IMR-90 (cell line): ENCODE data around the gene MLXIPL. TPM values are rescaled to one million over a fixed set of nuclear protein-coding genes. Genes with fewer than 3 reads are reported as not detected.

Source experiments
- ATAC-seq: fragments of 200-7000 bp; cut with Tn5 transposase; 2 replicates; pipeline ENCODE4 v1.9.1; 2020; ENCODE audit warnings: low read depth, mild to moderate bottlenecking, moderate library complexity
- BruUV-seq: library from RNA; stranded (reverse); fragments of 400-500 nt; replicated peaks from 2 replicates; lab custom pipeline; 2021; lab: Mats Ljungman, UMichigan
- CTCF ChIA-PET: fragments of 300-600 bp; formaldehyde crosslinking; extraction: SDS; loops from one replicate; lab custom pipeline; 2021; ENCODE audit warnings: antibody characterized with exemption; lab: Yijun Ruan, JAX
- POLR2A ChIA-PET: fragments of 300-600 bp; sonication (Branson Sonifier 250); formaldehyde crosslinking; loops from one replicate; lab custom pipeline; 2022; ENCODE audit warnings: antibody characterized with exemption; ENCODE audit not compliant: unreplicated experiment; lab: Charles Lee
- DNase-seq: peaks from one replicate; pipeline ENCODE4 v3.0.0; 2013
- H2AFZ ChIP-seq: replicated peaks from 2 replicates; pipeline ENCODE3; 2013; ENCODE audit warnings: low read length, mild to moderate bottlenecking; ENCODE audit not compliant: poor library complexity
- H2AK5ac ChIP-seq: 2 replicates; pipeline ENCODE4 v1.6.1; 2013; ENCODE audit warnings: low read depth, low read length, inconsistent platforms
- H2AK9ac ChIP-seq: replicated peaks from 2 replicates; pipeline ENCODE3; 2013; ENCODE audit warnings: mild to moderate bottlenecking, low read depth, low read length, moderate library complexity; ENCODE audit not compliant: poor library complexity
- H2BK120ac ChIP-seq: 2 replicates; pipeline ENCODE4 v1.6.1; 2013; ENCODE audit warnings: low read depth, low read length, inconsistent platforms
- H2BK15ac ChIP-seq: 3 replicates; pipeline ENCODE4 v1.6.1; 2013; ENCODE audit warnings: low read depth, low read length, inconsistent platforms
- H2BK20ac ChIP-seq: 2 replicates; pipeline ENCODE4 v1.6.1; 2013; ENCODE audit warnings: low read depth, mild to moderate bottlenecking, inconsistent platforms, low read length, moderate library complexity
- H2BK5ac ChIP-seq: 2 replicates; pipeline ENCODE4 v1.6.1; 2013; ENCODE audit warnings: mild to moderate bottlenecking, low read depth, low read length, inconsistent platforms; ENCODE audit not compliant: poor library complexity, severe bottlenecking
- H3K14ac ChIP-seq: replicated peaks from 2 replicates; pipeline ENCODE4 v1.6.1; 2013; ENCODE audit warnings: low read depth, low read length, inconsistent platforms
- H3K18ac ChIP-seq: 2 replicates; pipeline ENCODE4 v1.6.1; 2013; ENCODE audit warnings: low read depth, low read length, control low read depth
- H3K23ac ChIP-seq: 2 replicates; pipeline ENCODE4 v1.6.1; 2013; ENCODE audit warnings: low read depth, low read length, inconsistent platforms
- H3K27ac ChIP-seq: 2 replicates; pipeline ENCODE4 v1.5.1; 2013; ENCODE audit warnings: mild to moderate bottlenecking, control low read depth, low read length; ENCODE audit not compliant: insufficient read depth
- H3K27me3 ChIP-seq: 2 replicates; pipeline ENCODE4 v1.6.1; 2013; ENCODE audit warnings: low read length; ENCODE audit not compliant: control insufficient read depth, insufficient read depth
- H3K36me3 ChIP-seq: 2 replicates; pipeline ENCODE4 v1.6.1; 2013; ENCODE audit warnings: low read length, mixed read lengths; ENCODE audit not compliant: control insufficient read depth, insufficient read depth
- H3K4ac ChIP-seq: 2 replicates; pipeline ENCODE4 v1.6.1; 2013; ENCODE audit warnings: low read depth, low read length, inconsistent platforms
- H3K4me1 ChIP-seq: 2 replicates; pipeline ENCODE4 v1.6.1; 2013; ENCODE audit warnings: low read length, mixed read lengths; ENCODE audit not compliant: control insufficient read depth, insufficient read depth
- H3K4me2 ChIP-seq: 2 replicates; pipeline ENCODE4 v1.6.1; 2013; ENCODE audit warnings: low read depth, mild to moderate bottlenecking, control low read depth, low read length, moderate library complexity
- H3K4me3 ChIP-seq: 2 replicates; pipeline ENCODE4 v1.5.1; 2013; ENCODE audit warnings: low read depth, mild to moderate bottlenecking, control low read depth, low read length, moderate library complexity; ENCODE audit not compliant: insufficient read depth
- H3K56ac ChIP-seq: 2 replicates; pipeline ENCODE4 v1.6.1; 2013; ENCODE audit warnings: low read length, inconsistent platforms; ENCODE audit not compliant: insufficient read depth; ENCODE audit errors: extremely low read depth
- H3K79me1 ChIP-seq, 2 experiments: 2 replicates each; pipeline ENCODE4 v1.6.1; 2013; ENCODE audit warnings: low read length in 2 of 2, inconsistent platforms in 1 of 2, low read depth in 1 of 2
- H3K9ac ChIP-seq: 2 replicates; pipeline ENCODE4 v1.6.1; 2013; ENCODE audit warnings: low read depth, low read length, control low read depth
- H3K9me1 ChIP-seq: 2 replicates; pipeline ENCODE4 v1.6.1; 2013; ENCODE audit warnings: low read length, inconsistent platforms; ENCODE audit not compliant: insufficient read depth
- H3K9me3 ChIP-seq: 2 replicates; pipeline ENCODE4 v1.6.1; 2013; ENCODE audit warnings: low read length; ENCODE audit not compliant: control insufficient read depth, insufficient read depth
- H4K20me1 ChIP-seq: 2 replicates; pipeline ENCODE4 v1.6.1; 2013; ENCODE audit warnings: low read length, inconsistent platforms; ENCODE audit not compliant: insufficient read depth
- H4K5ac ChIP-seq: 2 replicates; pipeline ENCODE4 v1.6.1; 2013; ENCODE audit warnings: mild to moderate bottlenecking, low read depth, low read length, control low read depth
- H4K8ac ChIP-seq, 2 experiments: 2 replicates each; pipeline ENCODE4 v1.6.1; 2013; ENCODE audit warnings: low read depth in 2 of 2, low read length in 2 of 2, control low read depth in 1 of 2, inconsistent platforms in 1 of 2
- H4K91ac ChIP-seq: 2 replicates; pipeline ENCODE4 v1.6.1; 2013; ENCODE audit warnings: low read depth, low read length, inconsistent platforms; ENCODE audit not compliant: insufficient read depth
- BHLHE40 ChIP-seq: fragments of 150-350 bp; IDR thresholded peaks from 2 replicates; pipeline ENCODE4 v1.6.1; 2016; ENCODE audit warnings: mild to moderate bottlenecking, low read depth, low read length
- CHD1 ChIP-seq: IDR thresholded peaks from 2 replicates; pipeline ENCODE4 v1.6.1; 2012; ENCODE audit warnings: low read depth, low read length, improper control_type of control experiment
- CTCF ChIP-seq: conservative IDR thresholded peaks from 2 replicates; pipeline ENCODE4 v1.5.1; 2012; ENCODE audit warnings: mild to moderate bottlenecking, low read depth, low read length, improper control_type of control experiment
- ELK1 ChIP-seq: fragments of 150-350 bp; IDR thresholded peaks from 2 replicates; pipeline ENCODE4 v1.6.1; 2016; ENCODE audit warnings: low read depth, mild to moderate bottlenecking, low read length, moderate library complexity, borderline replicate concordance
- FOS ChIP-seq: fragments of 150-350 bp; IDR thresholded peaks from 2 replicates; pipeline ENCODE4 v1.6.1; 2016; ENCODE audit warnings: low read depth, low read length
- MAFK ChIP-seq: IDR thresholded peaks from 2 replicates; pipeline ENCODE4 v1.6.1; 2012; ENCODE audit warnings: low read depth, low read length, improper control_type of control experiment
- MAZ ChIP-seq: IDR thresholded peaks from 2 replicates; pipeline ENCODE4 v1.6.1; 2012; ENCODE audit warnings: low read depth, mild to moderate bottlenecking, low read length, improper control_type of control experiment, moderate library complexity, borderline replicate concordance
- MXI1 ChIP-seq: IDR thresholded peaks from 2 replicates; pipeline ENCODE4 v1.6.1; 2012; ENCODE audit warnings: low read depth, mild to moderate bottlenecking, low read length, moderate library complexity, borderline replicate concordance
- NFE2L2 ChIP-seq: fragments of 150-350 bp; IDR thresholded peaks from 2 replicates; pipeline ENCODE4 v1.6.1; 2016; ENCODE audit warnings: low read depth, mild to moderate bottlenecking, low read length
- POLR2A ChIP-seq: IDR thresholded peaks from 2 replicates; pipeline ENCODE4 v1.6.1; 2012; ENCODE audit warnings: mild to moderate bottlenecking, low read depth, low read length
- RAD21 ChIP-seq: IDR thresholded peaks from 2 replicates; pipeline ENCODE4 v1.6.1; 2012; ENCODE audit warnings: low read length, improper control_type of control experiment
- RFX5 ChIP-seq: IDR thresholded peaks from 2 replicates; pipeline ENCODE4 v1.8.0; 2012; ENCODE audit warnings: low read depth, mild to moderate bottlenecking, low read length, moderate library complexity
- SMC3 ChIP-seq: fragments of 150-350 bp; IDR thresholded peaks from 2 replicates; pipeline ENCODE4 v1.6.1; 2016; ENCODE audit warnings: low read depth, mild to moderate bottlenecking, antibody characterized with exemption, low read length, moderate library complexity
- USF2 ChIP-seq: fragments of 150-350 bp; IDR thresholded peaks from 2 replicates; pipeline ENCODE4 v1.6.1; 2017; ENCODE audit warnings: mild to moderate bottlenecking, antibody characterized with exemption, low read length, low read depth
- WGBS, 2 experiments: methylation state at CpG; one replicate each; pipeline versions ENCODE4 v1.1.5 to v1.1.7; 2013; ENCODE audit warnings: missing lambda C conversion rate in 2 of 2; ENCODE audit not compliant: insufficient read length in 1 of 2; ENCODE audit errors: extremely low coverage in 2 of 2; 5-methylcytosine and 5-hydroxymethylcytosine counted together
- dilution Hi-C: fragments of 300-500 bp; cut with HindIII; formaldehyde crosslinking; loops from one replicate; pipeline ENCODE4 v1.14.3; 2018; ENCODE audit warnings: low sequenced_read_pairs; ENCODE audit not compliant: unreplicated experiment
- in situ Hi-C: fragments of 300-500 bp; cut with MboI; formaldehyde crosslinking; loops from 3 replicates; pipeline ENCODE4 v1.14.3; 2019; ENCODE audit warnings: low sequenced_read_pairs, inconsistent platforms, mixed read lengths
- intact Hi-C: fragments of 100-400 bp; cut with micrococcal nuclease; formaldehyde crosslinking; loops from 2 replicates; pipeline ENCODE4 v1.10.0; 2022
- polyA plus RNA-seq, 3 experiments: library from polyadenylated mRNA; depleted of rRNA; stranded (reverse); fragments of >200 nt; gene quantifications; 2 replicates each; pipeline ENCODE4 v1.2.3, GENCODE V29; 2012; ENCODE audit warnings: low replicate concordance in 1 of 3
- total RNA-seq: library from RNA; depleted of rRNA; stranded (reverse); fragments of >200 nt; gene quantifications from 2 replicates; pipeline ENCODE4 v1.2.3, GENCODE V29; 2012

Gene MLXIPL
- total and polyA plus RNA-seq, 2 of the 4 experiments (the other 2 are of a cell fraction) = not detected

- POLR2A ChIA-PET = interaction anchor here (0.6 kb wide), 1 partner anchor 168 kb away, joined by 17 read pairs; no protein-coding TSS in a partner anchor
- Histone ChIP-seq H3K23ac (no peak overlapping the region), H3K27me3 (peaks cover 69% of the 10 kb centered on the region), H3K9me1 (no peaks in the 10 kb centered on the region), H3K79me1 (no peaks in the 10 kb centered on the region), H3K9ac (no peak overlapping the region), H3K27ac (no peak overlapping the region), H2BK15ac (no peak overlapping the region), H4K20me1 (no peaks in the 10 kb centered on the region), H2BK120ac (no peak overlapping the region), H3K36me3 (no peaks in the 10 kb centered on the region), H4K5ac (no peak overlapping the region), H3K14ac (no peak overlapping the region), H3K4ac (no peak overlapping the region), H2BK20ac (no peak overlapping the region), H3K4me1 (peaks cover 5% of the 10 kb centered on the region; the same call in 1 of the 2 replicates), H2AK5ac (no peak overlapping the region), H4K91ac (no peak overlapping the region), H2AK9ac (no peak overlapping the region), H4K8ac (no peak overlapping the region), H2AFZ (no peak overlapping the region), H3K4me2 (no peak overlapping the region; the same call in 1 of the 2 replicates), H3K9me3 (no peaks in the 10 kb centered on the region), H3K18ac (no peak overlapping the region), H3K56ac (no peak overlapping the region), H3K4me3 (no peak overlapping the region), H2BK5ac (no peak overlapping the region)
- intact Hi-C loops = no loop called here
- TF ChIP-seq CTCF (no peak), MXI1 (no peak), RFX5 (no peak), POLR2A (no peak), FOS (no peak), BHLHE40 (no peak), CHD1 (no peak), ELK1 (no peak), MAFK (no peak), USF2 (no peak), NFE2L2 (no peak), SMC3 (no peak), RAD21 (no peak), MAZ (no peak)
- WGBS, 2 experiments = no CpG with 5 or more reads among the region's 2 CpGs
- CTCF ChIA-PET = no interaction called here
- no TSS peak for BruUV-seq
- dilution Hi-C loops = no loop called here
- DNase-seq (no peak), ATAC-seq (no peak)
- in situ Hi-C loops = no loop called here
Measured at GRCh38 chr7:73622527-73622908, 1.8 kb downstream of the MLXIPL start.
